Measurements from ENCODE around the gene CHAF1A. TPM values are rescaled to one million over a fixed set of nuclear protein-coding genes. Genes with fewer than 3 reads are reported as not detected.

CHAF1A gene
- total RNA-seq, 3 donors from 2014 or later, result 17.3 to 24.9 (median 18.1) TPM

- peaks cover 48% of the 10 kb centered on the region for H3K4me1 ChIP-seq (ENCODE audit: low read depth)
- TF ChIP-seq CTCF (IDR thresholded peaks at IDR 0.05), result no peak
- ATAC-seq, result peak; percentile 85
- H3K4me3 ChIP-seq, result no peak overlapping the region
- no peaks in the 10 kb centered on the region for H3K9me3 ChIP-seq
- intact Hi-C loops (cut with DNase I, micrococcal nuclease), result no loop called here
- peak; percentile 75 to 89 (median 84) for DNase-seq
- H3K36me3 ChIP-seq (ENCODE audit: low read depth), result no peaks in the 10 kb centered on the region
Measured at GRCh38 chr19:4369109-4369887, 33.1 kb upstream of the CHAF1A start.

- peak; percentile 70 to 84 (median 78) for DNase-seq
- no peaks in the 10 kb centered on the region for H3K9me3 ChIP-seq
- intact Hi-C loops (cut with DNase I, micrococcal nuclease), result no loop called here
- no peaks in the 10 kb centered on the region for H3K36me3 ChIP-seq (ENCODE audit: low read depth)
- peak; percentile 74 for ATAC-seq
- peak; percentile 25 for TF ChIP-seq CTCF (IDR thresholded peaks at IDR 0.05)
- peaks cover 54% of the 10 kb centered on the region for H3K4me1 ChIP-seq (ENCODE audit: low read depth)
- no peak overlapping the region for H3K4me3 ChIP-seq
Measured at GRCh38 chr19:4369888-4370260, 32.6 kb upstream of the CHAF1A start.

- no peak for TF ChIP-seq CTCF (IDR thresholded peaks at IDR 0.05)
- no peak for DNase-seq
- H3K4me3 ChIP-seq, result no peak overlapping the region
- ATAC-seq, result no peak
- no peaks in the 10 kb centered on the region for H3K36me3 ChIP-seq (ENCODE audit: low read depth)
- peaks cover 57% of the 10 kb centered on the region for H3K4me1 ChIP-seq (ENCODE audit: low read depth)
- intact Hi-C loops (cut with DNase I, micrococcal nuclease), result no loop called here
- H3K9me3 ChIP-seq, result no peaks in the 10 kb centered on the region
Measured at GRCh38 chr19:4370418-4371041, 31.9 kb upstream of the CHAF1A start.

- no peaks in the 10 kb centered on the region for H3K36me3 ChIP-seq (ENCODE audit: low read depth)
- ATAC-seq (no peak), DNase-seq (no peak)
- TF ChIP-seq CTCF (IDR thresholded peaks at IDR 0.05), result no peak
- H3K4me3 ChIP-seq, result no peak overlapping the region
- peaks cover 67% of the 10 kb centered on the region for H3K4me1 ChIP-seq (ENCODE audit: low read depth)
- no peaks in the 10 kb centered on the region for H3K9me3 ChIP-seq
- intact Hi-C loops (cut with DNase I, micrococcal nuclease), result no loop called here
Measured at GRCh38 chr19:4371247-4372164, 30.9 kb upstream of the CHAF1A start.

GRCh38 chr19:4372165-4373012 lies 30.1 kb upstream of the CHAF1A start:
- Histone ChIP-seq H3K4me3 (no peak overlapping the region), H3K36me3 (ENCODE audit: low read depth) (no peaks in the 10 kb centered on the region), H3K9me3 (no peaks in the 10 kb centered on the region), H3K4me1 (ENCODE audit: low read depth) (peaks cover 68% of the 10 kb centered on the region)
- intact Hi-C loops (cut with DNase I, micrococcal nuclease), result no loop called here
- no peak for TF ChIP-seq CTCF (IDR thresholded peaks at IDR 0.05)
- no peak for DNase-seq
- ATAC-seq, result no peak

All from mucosa of descending colon (tissue), 3 donors.